ENCODE measurements around the gene CD48. TPM values are rescaled to one million over a fixed set of nuclear protein-coding genes. Genes with fewer than 3 reads are reported as not detected.

CD48 gene
- total RNA-seq, 1 donor from 2014 or later, result 0.56 TPM

- Mint-ChIP-seq H3K4me1 (peaks cover 25% of the 10 kb centered on the region), H3K36me3 (no peaks in the 10 kb centered on the region), H3K9me3 (no peaks in the 10 kb centered on the region), H3K27ac (no peak overlapping the region), H3K4me3 (no peak overlapping the region), H3K27me3 (ENCODE audit: low read depth) (no peaks in the 10 kb centered on the region)
- no peak for TF ChIP-seq CTCF (IDR thresholded peaks at IDR 0.05; ENCODE audit: unreplicated experiment)
- DNase-seq (ENCODE audit: low spot score in 2 of 2, unreplicated experiment in 2 of 2), result no peak
Measured at GRCh38 chr1:160631983-160632625, 79.5 kb downstream of the CD48 start.

GRCh38 chr1:160630523-160631451 lies 80.8 kb downstream of the CD48 start:
- peaks cover 4% of the 10 kb centered on the region for H3K27me3 Mint-ChIP-seq (ENCODE audit: low read depth)
- no peak overlapping the region for H3K4me3 Mint-ChIP-seq
- no peak for TF ChIP-seq CTCF (IDR thresholded peaks at IDR 0.05; ENCODE audit: unreplicated experiment)
- peaks cover 18% of the 10 kb centered on the region for H3K4me1 Mint-ChIP-seq
- H3K36me3 Mint-ChIP-seq, result no peaks in the 10 kb centered on the region
- peak overlapping the region; percentile 2 for H3K27ac Mint-ChIP-seq
- H3K9me3 Mint-ChIP-seq, result no peaks in the 10 kb centered on the region
- no peak for DNase-seq (ENCODE audit: low spot score in 2 of 2, unreplicated experiment in 2 of 2)

GRCh38 chr1:160629286-160630210 lies 82.1 kb downstream of the CD48 start:
- no peak for DNase-seq (ENCODE audit: low spot score in 2 of 2, unreplicated experiment in 2 of 2)
- no peak overlapping the region for H3K4me3 Mint-ChIP-seq
- TF ChIP-seq CTCF (IDR thresholded peaks at IDR 0.05; ENCODE audit: unreplicated experiment), result no peak
- peaks cover 18% of the 10 kb centered on the region for H3K4me1 Mint-ChIP-seq
- peaks cover 4% of the 10 kb centered on the region for H3K27me3 Mint-ChIP-seq (ENCODE audit: low read depth)
- H3K27ac Mint-ChIP-seq, result no peak overlapping the region
- no peaks in the 10 kb centered on the region for H3K9me3 Mint-ChIP-seq
- H3K36me3 Mint-ChIP-seq, result no peaks in the 10 kb centered on the region

GRCh38 chr1:160628799-160629263 lies 82.8 kb downstream of the CD48 start:
- Mint-ChIP-seq H3K4me3 (no peak overlapping the region), H3K27me3 (ENCODE audit: low read depth) (peaks cover 4% of the 10 kb centered on the region), H3K36me3 (no peaks in the 10 kb centered on the region), H3K9me3 (no peaks in the 10 kb centered on the region), H3K4me1 (peaks cover 18% of the 10 kb centered on the region), H3K27ac (no peak overlapping the region)
- no peak for DNase-seq (ENCODE audit: low spot score in 2 of 2, unreplicated experiment in 2 of 2)
- no peak for TF ChIP-seq CTCF (IDR thresholded peaks at IDR 0.05; ENCODE audit: unreplicated experiment)

Other genes with a start within 250 kb of the CD48 start
- not detected in 3 replicates for gene SLAMF6, start 188.6 kb downstream of the CD48 start, total RNA-seq
- gene CD84, start 132.3 kb downstream of the CD48 start, total RNA-seq, result not detected in 3 replicates
- gene SLAMF1, start 64.8 kb downstream of the CD48 start, total RNA-seq, result not detected in 3 replicates
- not detected in 3 replicates for gene SLAMF7, start 27.4 kb upstream of the CD48 start, total RNA-seq
- not detected in 3 replicates for gene LY9, start 84.4 kb upstream of the CD48 start, total RNA-seq
- gene CD244, start 151.1 kb upstream of the CD48 start, total RNA-seq, result not detected in 3 replicates
- 0.63 to 0.73 TPM in 2 of 3 replicates, not detected in the other for gene ITLN1, start 173.4 kb upstream of the CD48 start, total RNA-seq
- 0.41 to 0.80 TPM (median 0.72 TPM) in 3 replicates for gene ITLN2, start 243.0 kb upstream of the CD48 start, total RNA-seq